ENCODE results near the gene PTPN12.
A peak's percentile ranks its signal among the peaks of the same experiment; 100 is the strongest.
"Not testable (repeated sequence)": the region's sequence is repeated elsewhere in the genome, so short reads cannot be mapped to it uniquely, and the experiment has no call there.

PTPN12 gene
- total RNA-seq = 2.1 to 41.0 (median 11.1) reads per million in 9 experiments

DNA sequence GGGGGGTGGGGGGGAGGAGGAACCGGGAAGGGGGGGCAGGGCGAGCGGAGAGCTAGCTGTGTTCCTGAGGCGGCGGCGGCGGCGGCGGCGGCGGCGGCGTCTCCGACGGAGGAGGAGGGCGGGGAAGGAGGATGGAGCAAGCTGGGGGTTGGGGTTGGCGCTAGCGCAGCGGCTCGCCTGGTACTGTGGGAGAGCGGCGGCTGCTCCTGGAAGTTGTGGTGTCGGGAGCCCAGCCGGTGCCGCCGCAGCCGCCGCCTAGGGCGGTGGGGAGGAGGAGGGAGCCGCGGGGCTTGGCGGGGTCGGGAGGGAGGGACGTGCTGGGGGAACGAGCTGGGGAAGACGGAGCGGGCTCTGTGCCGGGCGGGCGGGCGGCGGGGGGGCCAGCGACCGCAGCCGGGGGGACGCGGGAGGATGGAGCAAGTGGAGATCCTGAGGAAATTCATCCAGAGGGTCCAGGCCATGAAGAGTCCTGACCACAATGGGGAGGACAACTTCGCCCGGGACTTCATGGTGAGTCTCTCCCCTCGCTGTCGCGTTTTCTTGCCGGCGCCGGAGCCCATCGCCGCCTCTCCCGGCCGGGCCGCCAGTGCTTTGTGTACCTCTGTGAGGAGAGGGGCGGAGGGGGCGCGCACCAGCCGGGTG lies at the start of gene PTPN12:
Gene PTPN12, plus strand, starts transcription at position 160 of the 642 bp plus-strand sequence. Its CDS starts 252 bp downstream, at position 412.
- peak within 1 kb of the TSS; percentile 93 for H3K4me3 Mint-ChIP-seq

DNA sequence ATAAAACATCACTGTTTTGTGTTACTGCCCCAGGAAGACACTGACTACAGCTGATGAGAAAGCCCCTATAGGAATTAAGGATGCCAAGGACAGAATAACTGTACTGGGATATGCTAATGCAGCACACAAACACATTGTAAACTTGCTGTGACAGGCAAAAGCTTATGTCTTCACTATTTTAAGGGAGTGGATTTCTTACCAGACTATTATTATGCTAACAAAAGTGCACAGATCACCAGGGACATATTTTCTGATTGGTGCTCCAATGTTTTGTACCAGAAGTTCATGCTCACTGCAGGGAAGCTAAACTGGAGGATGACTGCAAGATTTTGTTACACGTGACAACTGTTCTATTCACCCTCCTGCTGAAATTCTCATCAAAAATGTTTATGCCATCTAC lies 48.1 kb upstream of the PTPN12 start:
- Mint-ChIP-seq H3K27ac (no peak overlapping the region), H3K9me3 (peaks cover 0 to 6% of the 10 kb centered on the region in 2 donors), H3K4me1 (ENCODE audit: low read depth in 2 of 2) (no peaks in the 10 kb centered on the region)

More for the DNA sequence above, at the start of gene PTPN12:
- Mint-ChIP-seq H3K9me3 (no peaks in the 10 kb centered on the region), H3K4me1 (ENCODE audit: low read depth in 2 of 2) (peaks cover 21 to 33% of the 10 kb centered on the region in 2 donors), H3K27me3 (no peaks in the 10 kb centered on the region), H3K27ac (peak within 1 kb of the TSS; percentile 82 to 85), H3K36me3 (ENCODE audit: insufficient read depth) (peaks cover 8% of the 10 kb centered on the region)
- DNase-seq (peak; percentile 23 to 35 (median 26)), ATAC-seq (replicated peaks) (peak; percentile 63)

DNA sequence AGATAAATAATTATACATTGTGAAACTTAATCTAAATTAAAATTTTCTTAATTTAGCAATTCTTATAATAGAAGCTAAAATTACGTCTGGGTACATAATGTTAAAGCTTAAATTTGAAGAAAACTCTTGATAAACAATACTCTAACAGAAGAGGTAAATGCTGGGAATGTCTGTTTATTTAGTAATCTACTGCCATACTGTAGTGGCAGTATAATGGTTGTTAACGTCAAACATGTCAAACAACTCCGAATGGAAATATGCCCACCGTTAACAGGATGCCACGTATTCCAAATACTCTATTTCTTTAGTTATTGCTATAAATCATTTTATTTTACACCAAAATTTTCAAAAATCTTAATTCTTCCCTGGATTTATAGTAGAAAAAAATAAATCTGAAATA lies 40.0 kb upstream of the PTPN12 start:
- H3K27me3 Mint-ChIP-seq = peaks cover 27 to 28% of the 10 kb centered on the region in 2 donors
- no peak overlapping the region for H3K4me3 Mint-ChIP-seq
- peaks cover 0 to 5% of the 10 kb centered on the region in 2 donors for H3K4me1 Mint-ChIP-seq (ENCODE audit: low read depth in 2 of 2)
- H3K36me3 Mint-ChIP-seq (ENCODE audit: insufficient read depth) = no peaks in the 10 kb centered on the region
- no peak overlapping the region for H3K27ac Mint-ChIP-seq
- DNase-seq (no peak), ATAC-seq (replicated peaks) (no peak)
- peaks cover 0 to 12% of the 10 kb centered on the region in 2 donors for H3K9me3 Mint-ChIP-seq

More for the DNA sequence above, 48.1 kb upstream of the PTPN12 start:
- no peak overlapping the region for H3K4me3 Mint-ChIP-seq
- DNase-seq (no peak), ATAC-seq (replicated peaks) (no peak)
- peaks cover 21 to 30% of the 10 kb centered on the region in 2 donors for H3K27me3 Mint-ChIP-seq
- H3K36me3 Mint-ChIP-seq (ENCODE audit: insufficient read depth) = peaks cover 2% of the 10 kb centered on the region

DNA sequence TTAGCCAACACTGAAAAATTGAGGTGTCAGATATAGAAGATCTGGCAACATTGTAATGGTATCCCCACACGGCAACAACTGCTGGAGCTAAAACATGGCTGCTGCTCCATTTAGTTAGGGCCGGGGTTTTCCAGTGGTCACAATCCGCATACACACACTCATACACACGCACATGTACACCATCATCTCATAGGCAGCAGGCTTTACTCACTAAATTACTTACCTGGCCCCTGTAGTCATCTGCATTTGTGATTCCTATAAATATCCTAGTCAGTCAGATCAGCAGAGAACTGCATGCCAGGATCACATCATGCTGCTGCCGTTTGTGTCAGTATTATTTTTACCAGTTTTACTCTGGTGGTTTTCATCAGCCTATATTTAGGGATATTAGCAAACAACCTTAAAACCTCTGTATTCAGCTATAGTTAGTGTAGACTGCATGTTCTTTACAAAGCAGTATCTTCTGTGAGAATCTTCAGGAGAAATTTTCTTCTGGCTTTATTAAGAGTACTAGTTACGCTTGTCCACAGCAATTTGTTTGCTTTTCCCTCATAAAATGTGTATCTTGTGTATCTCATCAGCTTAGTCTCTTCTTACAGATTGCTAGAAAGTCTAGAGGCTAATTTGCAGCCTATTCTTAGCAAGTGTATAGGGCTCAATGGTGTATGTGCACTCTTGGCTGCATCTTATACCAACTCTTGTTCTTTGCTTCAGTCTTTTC lies 38.3 kb upstream of the PTPN12 start:
- Mint-ChIP-seq H3K36me3 (ENCODE audit: insufficient read depth) (no peaks in the 10 kb centered on the region), H3K9me3 (peaks cover 0 to 7% of the 10 kb centered on the region in 2 donors), H3K4me3 (no peak overlapping the region), H3K4me1 (ENCODE audit: low read depth in 2 of 2) (peaks cover 0 to 5% of the 10 kb centered on the region in 2 donors), H3K27ac (no peak overlapping the region), H3K27me3 (peaks cover 19 to 27% of the 10 kb centered on the region in 2 donors)
- no peak for DNase-seq
- no peak for ATAC-seq (replicated peaks)

GRCh38 chr7:77501192-77501515 lies 35.9 kb upstream of the PTPN12 start:
- DNase-seq = no peak
- ATAC-seq (replicated peaks) = no peak
- H3K4me1 Mint-ChIP-seq (ENCODE audit: low read depth in 2 of 2) = peaks cover 0 to 5% of the 10 kb centered on the region in 2 donors
- no peaks in the 10 kb centered on the region for H3K36me3 Mint-ChIP-seq (ENCODE audit: insufficient read depth)
- no peak overlapping the region for H3K4me3 Mint-ChIP-seq
- no peaks in the 10 kb centered on the region for H3K9me3 Mint-ChIP-seq
- no peak overlapping the region for H3K27ac Mint-ChIP-seq
- peaks cover 8 to 14% of the 10 kb centered on the region in 2 donors for H3K27me3 Mint-ChIP-seq

DNA sequence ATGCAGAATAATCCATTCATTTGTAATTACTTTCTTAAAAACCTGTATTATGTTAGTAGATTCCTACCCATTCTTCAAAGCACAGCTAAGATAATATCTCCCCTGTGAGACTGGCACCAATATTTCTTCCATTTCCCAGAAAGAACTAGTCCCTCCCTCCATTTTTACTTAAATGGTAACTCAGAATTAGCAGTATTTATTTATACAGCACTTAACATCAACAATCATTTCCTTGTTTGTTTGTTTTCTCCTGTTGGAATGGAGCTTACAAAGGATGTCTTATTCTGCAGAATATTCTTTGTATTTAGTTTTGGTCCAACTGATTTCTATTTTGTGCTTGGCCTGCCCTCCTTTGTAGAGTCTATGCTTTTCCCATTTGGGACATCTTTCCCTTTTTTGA lies 32.1 kb upstream of the PTPN12 start:
- no peak for DNase-seq
- no peak overlapping the region for H3K27ac Mint-ChIP-seq
- no peak for ATAC-seq (replicated peaks)
- H3K9me3 Mint-ChIP-seq = no peaks in the 10 kb centered on the region
- no peaks in the 10 kb centered on the region for H3K36me3 Mint-ChIP-seq (ENCODE audit: insufficient read depth)
- no peak overlapping the region for H3K4me3 Mint-ChIP-seq
- H3K4me1 Mint-ChIP-seq (ENCODE audit: low read depth in 2 of 2) = peaks cover 0 to 5% of the 10 kb centered on the region in 2 donors
- peaks cover 8 to 14% of the 10 kb centered on the region in 2 donors for H3K27me3 Mint-ChIP-seq

- DNase-seq (no peak), ATAC-seq (replicated peaks) (no peak)
- Mint-ChIP-seq H3K27me3 (peaks cover 0 to 5% of the 10 kb centered on the region in 2 donors), H3K4me1 (ENCODE audit: low read depth in 2 of 2) (no peaks in the 10 kb centered on the region), H3K9me3 (no peaks in the 10 kb centered on the region), H3K36me3 (ENCODE audit: insufficient read depth) (no peaks in the 10 kb centered on the region), H3K27ac (no peak overlapping the region), H3K4me3 (no peak overlapping the region)
Measured at GRCh38 chr7:77506899-77507298, 30.2 kb upstream of the PTPN12 start.

GRCh38 chr7:77513002-77513670 lies 24.0 kb upstream of the PTPN12 start:
- not testable (repeated sequence) for H3K4me1 Mint-ChIP-seq (ENCODE audit: low read depth in 2 of 2); H3K9me3 Mint-ChIP-seq; H3K36me3 Mint-ChIP-seq (ENCODE audit: insufficient read depth); H3K27me3 Mint-ChIP-seq; DNase-seq; ATAC-seq (replicated peaks); H3K4me3 Mint-ChIP-seq; H3K27ac Mint-ChIP-seq

DNA sequence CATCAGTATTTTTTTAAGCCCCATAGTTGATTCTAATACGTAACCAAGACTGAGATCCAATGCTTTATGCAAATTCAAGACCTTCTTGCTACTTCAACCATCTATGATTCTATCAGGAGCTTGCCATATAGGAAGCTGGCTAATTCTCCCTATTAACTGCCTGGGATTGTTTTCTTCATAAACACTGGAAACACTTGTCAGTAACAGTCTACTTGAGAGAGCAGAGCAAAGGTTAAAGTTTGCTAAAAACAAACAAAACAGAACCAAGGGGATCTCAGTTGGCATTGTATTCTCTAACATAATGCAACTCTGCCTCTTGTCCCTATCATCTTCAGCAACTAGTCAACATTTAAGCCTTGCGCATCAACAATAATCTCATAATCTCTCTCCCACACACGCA lies 21.0 kb upstream of the PTPN12 start:
- DNase-seq (no peak), ATAC-seq (replicated peaks) (no peak)
- no peaks in the 10 kb centered on the region for H3K4me1 Mint-ChIP-seq (ENCODE audit: low read depth in 2 of 2)
- no peaks in the 10 kb centered on the region for H3K36me3 Mint-ChIP-seq (ENCODE audit: insufficient read depth)
- no peaks in the 10 kb centered on the region for H3K9me3 Mint-ChIP-seq
- H3K4me3 Mint-ChIP-seq = no peak overlapping the region
- H3K27me3 Mint-ChIP-seq = no peaks in the 10 kb centered on the region
- no peak overlapping the region for H3K27ac Mint-ChIP-seq

- DNase-seq = no peak
- Mint-ChIP-seq H3K27ac (no peak overlapping the region), H3K9me3 (no peaks in the 10 kb centered on the region), H3K4me3 (no peak overlapping the region), H3K27me3 (no peaks in the 10 kb centered on the region), H3K36me3 (ENCODE audit: insufficient read depth) (no peaks in the 10 kb centered on the region), H3K4me1 (ENCODE audit: low read depth in 2 of 2) (no peaks in the 10 kb centered on the region)
- no peak for ATAC-seq (replicated peaks)
Measured at GRCh38 chr7:77520261-77520660, 16.8 kb upstream of the PTPN12 start.

DNA sequence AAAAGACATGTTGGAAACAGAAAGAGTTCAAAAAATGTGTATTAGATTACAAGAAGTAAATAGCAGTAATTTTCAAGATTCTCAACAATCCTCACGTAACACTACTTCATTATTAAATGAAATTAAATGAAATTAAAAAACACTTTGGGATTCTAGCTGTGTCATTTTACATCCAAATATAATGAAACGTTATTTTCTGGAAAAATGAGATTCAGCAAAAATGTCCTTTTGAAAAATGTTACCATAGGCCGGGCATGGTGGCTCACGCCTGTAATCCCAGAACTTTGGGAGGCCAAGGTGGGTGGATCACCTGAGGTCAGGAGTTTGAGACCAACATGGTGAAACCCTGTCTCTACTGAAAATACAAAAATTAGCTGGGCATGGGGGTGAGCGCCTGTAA lies 15.6 kb upstream of the PTPN12 start:
- not testable (repeated sequence) for DNase-seq; H3K4me3 Mint-ChIP-seq; H3K9me3 Mint-ChIP-seq; H3K36me3 Mint-ChIP-seq (ENCODE audit: insufficient read depth); ATAC-seq (replicated peaks); H3K27me3 Mint-ChIP-seq; H3K27ac Mint-ChIP-seq; H3K4me1 Mint-ChIP-seq (ENCODE audit: low read depth in 2 of 2)

DNA sequence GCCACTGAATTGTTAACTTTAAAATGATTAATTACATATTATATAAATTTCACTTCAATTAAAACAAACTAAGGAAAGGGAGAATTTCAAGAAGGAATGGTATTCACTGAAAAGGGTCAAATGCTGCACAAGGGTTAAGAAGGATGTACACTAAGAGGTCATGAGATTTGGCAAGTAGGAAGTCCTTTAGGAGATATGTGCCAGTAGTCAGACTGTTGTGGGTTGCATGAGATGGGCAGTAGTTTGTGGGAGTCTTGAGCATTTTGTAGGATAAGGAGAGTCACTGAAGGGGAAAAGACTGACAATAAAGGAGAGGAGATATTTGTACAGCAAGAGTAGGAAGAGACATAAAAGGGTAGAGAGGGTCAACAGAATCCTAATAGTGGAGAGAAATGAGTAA lies 12.4 kb upstream of the PTPN12 start:
- no peaks in the 10 kb centered on the region for H3K36me3 Mint-ChIP-seq (ENCODE audit: insufficient read depth)
- H3K27ac Mint-ChIP-seq = no peak overlapping the region
- ATAC-seq (replicated peaks) (no peak), DNase-seq (no peak)
- H3K9me3 Mint-ChIP-seq = no peaks in the 10 kb centered on the region
- no peaks in the 10 kb centered on the region for H3K4me1 Mint-ChIP-seq (ENCODE audit: low read depth in 2 of 2)
- no peak overlapping the region for H3K4me3 Mint-ChIP-seq
- H3K27me3 Mint-ChIP-seq = no peaks in the 10 kb centered on the region

DNA sequence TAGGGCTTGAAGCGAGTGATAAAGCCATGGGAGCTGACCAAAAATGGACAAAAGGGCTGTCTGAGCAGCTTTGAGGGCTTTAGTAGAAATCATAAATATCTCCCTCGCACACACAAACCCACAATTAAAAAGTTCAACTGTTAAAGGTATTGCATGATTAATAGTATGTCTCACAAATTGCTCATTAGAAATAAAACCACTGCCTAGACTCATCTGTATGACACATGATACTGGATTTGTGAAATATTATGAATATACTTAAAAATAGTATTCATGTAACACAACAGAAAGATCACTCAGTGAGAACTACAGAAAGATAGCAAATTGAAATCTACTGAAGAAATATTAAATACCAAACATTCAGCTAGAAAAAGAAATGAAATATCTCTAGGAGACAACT lies 11.9 kb upstream of the PTPN12 start:
- DNase-seq = no peak
- no peak overlapping the region for H3K4me3 Mint-ChIP-seq
- no peaks in the 10 kb centered on the region for H3K27me3 Mint-ChIP-seq
- no peaks in the 10 kb centered on the region for H3K9me3 Mint-ChIP-seq
- no peak overlapping the region for H3K27ac Mint-ChIP-seq
- no peaks in the 10 kb centered on the region for H3K4me1 Mint-ChIP-seq (ENCODE audit: low read depth in 2 of 2)
- no peak for ATAC-seq (replicated peaks)
- H3K36me3 Mint-ChIP-seq (ENCODE audit: insufficient read depth) = no peaks in the 10 kb centered on the region

DNA sequence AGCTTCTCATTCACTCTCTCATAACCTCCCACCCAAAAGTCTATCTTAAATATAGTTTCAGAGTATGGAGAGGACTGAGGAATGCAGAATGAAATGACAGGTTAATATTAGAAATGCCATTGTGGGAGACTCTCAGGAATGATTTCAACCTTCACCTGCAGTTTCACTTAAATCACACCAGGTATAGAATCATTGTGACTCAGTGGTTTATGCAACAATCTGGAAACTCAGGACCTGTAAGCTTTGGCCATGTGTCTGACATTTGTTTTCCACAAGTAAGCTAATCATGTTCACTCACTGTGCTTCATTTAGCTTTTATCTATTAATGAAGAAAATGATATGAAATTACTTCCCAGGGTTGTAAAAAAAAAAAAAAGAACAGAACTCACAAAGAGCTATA lies 8.7 kb upstream of the PTPN12 start:
- Mint-ChIP-seq H3K27me3 (no peaks in the 10 kb centered on the region), H3K27ac (peak overlapping the region in 1 of 2 donors; percentile 63), H3K36me3 (ENCODE audit: insufficient read depth) (no peaks in the 10 kb centered on the region), H3K9me3 (no peaks in the 10 kb centered on the region), H3K4me1 (ENCODE audit: low read depth in 2 of 2) (peaks cover 4 to 7% of the 10 kb centered on the region in 2 donors), H3K4me3 (no peak overlapping the region)
- DNase-seq = no peak
- ATAC-seq (replicated peaks) = no peak

All from effector memory CD8-positive, alpha-beta T cell (primary cell).